ENCODE data around the gene CDH4.

GRCh38 chr20:61912665-61913422 lies 660.8 kb downstream of the CDH4 start:
- no peak for TF ChIP-seq MXI1 (IDR thresholded peaks at IDR 0.05; ENCODE audit: borderline replicate concordance, low read depth, low read length)
- TF ChIP-seq CTCF (conservative IDR thresholded peaks at IDR 0.05; ENCODE audit: low read depth, low read length), result no peak
- no peak for TF ChIP-seq POLR2A (IDR thresholded peaks at IDR 0.05; ENCODE audit: low read depth, low read length)
- TF ChIP-seq ELK1 (IDR thresholded peaks at IDR 0.05; ENCODE audit: borderline replicate concordance, low read depth, low read length), result no peak
- TF ChIP-seq SMC3 (IDR thresholded peaks at IDR 0.05; ENCODE audit: low read depth, low read length), result no peak
- TF ChIP-seq NFE2L2 (IDR thresholded peaks at IDR 0.05; ENCODE audit: low read depth, low read length), result no peak
- TF ChIP-seq MAFK (IDR thresholded peaks at IDR 0.05; ENCODE audit: low read depth, low read length), result no peak
- TF ChIP-seq RAD21 (IDR thresholded peaks at IDR 0.05; ENCODE audit: low read length), result no peak
- TF ChIP-seq BHLHE40 (IDR thresholded peaks at IDR 0.05; ENCODE audit: low read depth, low read length), result no peak
- TF ChIP-seq CEBPB (IDR thresholded peaks at IDR 0.05; ENCODE audit: low read depth, low read length), result no peak
- no peak for TF ChIP-seq FOS (IDR thresholded peaks at IDR 0.05; ENCODE audit: low read depth, low read length)
- TF ChIP-seq, protein P1, sequence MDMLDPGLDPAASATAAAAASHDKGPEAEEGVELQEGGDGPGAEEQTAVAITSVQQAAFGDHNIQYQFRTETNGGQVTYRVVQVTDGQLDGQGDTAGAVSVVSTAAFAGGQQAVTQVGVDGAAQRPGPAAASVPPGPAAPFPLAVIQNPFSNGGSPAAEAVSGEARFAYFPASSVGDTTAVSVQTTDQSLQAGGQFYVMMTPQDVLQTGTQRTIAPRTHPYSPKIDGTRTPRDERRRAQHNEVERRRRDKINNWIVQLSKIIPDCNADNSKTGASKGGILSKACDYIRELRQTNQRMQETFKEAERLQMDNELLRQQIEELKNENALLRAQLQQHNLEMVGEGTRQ (IDR thresholded peaks at IDR 0.05; ENCODE audit: low read depth, low read length), result no peak

All from IMR-90 (cell line).